Nephron progenitor cell (in vitro differentiated cells): ENCODE measurements around the gene GALNS.

ENCODE experiments used
- DNase-seq: peaks from one replicate; pipeline ENCODE4 v3.0.0; 2021
- H3K27ac Mint-ChIP-seq: 2 replicates; pipeline ENCODE4 v1.8.0; 2021; ENCODE audit warnings: mild to moderate bottlenecking, moderate library complexity, mixed read lengths
- H3K27me3 Mint-ChIP-seq: 2 replicates; pipeline ENCODE4 v1.8.0; 2021; ENCODE audit warnings: mild to moderate bottlenecking, low read depth, mixed read lengths; ENCODE audit not compliant: poor library complexity
- H3K36me3 Mint-ChIP-seq: 2 replicates; pipeline ENCODE4 v1.8.0; 2021; ENCODE audit warnings: low read depth, mixed read lengths
- H3K4me1 Mint-ChIP-seq: 2 replicates; pipeline ENCODE4 v1.8.0; 2021; ENCODE audit warnings: mixed read lengths
- H3K4me3 Mint-ChIP-seq: 2 replicates; pipeline ENCODE4 v1.8.0; 2021; ENCODE audit warnings: mild to moderate bottlenecking, moderate library complexity, mixed read lengths
- H3K9me3 Mint-ChIP-seq: 2 replicates; pipeline ENCODE4 v1.8.0; 2021; ENCODE audit warnings: mild to moderate bottlenecking, moderate library complexity, mixed read lengths
- CTCF ChIP-seq: fragments of 200-600 bp; sonication (generic); IDR thresholded peaks from 2 replicates; pipeline ENCODE4 v1.5.0; 2021; ENCODE audit warnings: antibody characterized with exemption

The GALNS gene

GRCh38 chr16:88857728-88858339 is 1.1 kb upstream of the GALNS start:
- peak; percentile 60 for TF ChIP-seq CTCF
- H3K9me3 Mint-ChIP-seq, result no peaks in the 10 kb centered on the region
- no peaks in the 10 kb centered on the region for H3K27me3 Mint-ChIP-seq
- peak overlapping the region; percentile 97 for H3K27ac Mint-ChIP-seq
- H3K4me3 Mint-ChIP-seq, result peak overlapping the region; percentile 100
- no peaks in the 10 kb centered on the region for H3K36me3 Mint-ChIP-seq
- peak; percentile 75 for DNase-seq
- peaks cover 26% of the 10 kb centered on the region for H3K4me1 Mint-ChIP-seq

DNA sequence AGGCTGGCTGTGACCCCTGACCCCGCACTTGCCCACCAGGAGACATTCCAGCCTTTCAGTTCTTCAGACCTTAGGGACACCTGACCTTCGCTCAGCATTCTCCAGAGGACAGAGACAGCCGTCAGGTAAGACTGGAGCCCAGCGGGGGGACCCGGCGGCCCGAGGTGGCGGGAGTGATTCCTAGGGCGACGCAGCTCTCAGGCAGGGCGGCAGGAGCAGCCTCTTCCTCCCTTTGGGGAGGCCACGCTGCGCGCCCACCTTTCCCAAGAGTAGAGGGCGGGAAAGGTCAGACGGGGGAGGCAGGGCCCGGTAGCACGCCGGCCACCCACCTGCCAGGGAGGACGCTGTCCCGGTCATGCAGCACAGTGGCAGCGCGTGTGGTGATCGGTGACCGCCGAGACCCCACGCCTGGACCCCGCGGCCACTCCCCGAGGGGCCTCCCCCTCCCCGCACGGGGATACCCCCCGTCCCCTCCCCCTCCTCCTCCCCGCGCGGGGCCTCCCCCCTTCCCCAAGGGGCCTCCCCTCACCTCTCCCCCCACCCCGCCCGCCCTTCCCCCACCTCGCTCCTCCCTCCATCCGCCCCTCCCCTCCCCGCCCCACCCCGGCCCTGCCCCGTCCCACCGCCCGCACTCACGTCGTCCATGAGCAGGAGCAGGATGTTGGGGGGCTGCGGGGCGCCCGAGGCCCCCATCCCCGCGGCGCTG is 472 bp downstream of the GALNS start:
- peaks cover 14% of the 10 kb centered on the region for H3K36me3 Mint-ChIP-seq
- H3K27me3 Mint-ChIP-seq, result no peaks in the 10 kb centered on the region
- DNase-seq, result peak; percentile 44
- TF ChIP-seq CTCF, result no peak
- H3K4me3 Mint-ChIP-seq, result peak overlapping the region; percentile 79
- H3K4me1 Mint-ChIP-seq, result peaks cover 26% of the 10 kb centered on the region
- no peaks in the 10 kb centered on the region for H3K9me3 Mint-ChIP-seq
- H3K27ac Mint-ChIP-seq, result no peak overlapping the region

GRCh38 chr16:88855736-88856121 is 1.0 kb downstream of the GALNS start:
- peak overlapping the region; percentile 79 for H3K4me3 Mint-ChIP-seq
- H3K27me3 Mint-ChIP-seq, result no peaks in the 10 kb centered on the region
- DNase-seq, result no peak
- no peaks in the 10 kb centered on the region for H3K9me3 Mint-ChIP-seq
- H3K36me3 Mint-ChIP-seq, result peaks cover 18% of the 10 kb centered on the region
- peaks cover 26% of the 10 kb centered on the region for H3K4me1 Mint-ChIP-seq
- no peak for TF ChIP-seq CTCF
- H3K27ac Mint-ChIP-seq, result no peak overlapping the region

DNA sequence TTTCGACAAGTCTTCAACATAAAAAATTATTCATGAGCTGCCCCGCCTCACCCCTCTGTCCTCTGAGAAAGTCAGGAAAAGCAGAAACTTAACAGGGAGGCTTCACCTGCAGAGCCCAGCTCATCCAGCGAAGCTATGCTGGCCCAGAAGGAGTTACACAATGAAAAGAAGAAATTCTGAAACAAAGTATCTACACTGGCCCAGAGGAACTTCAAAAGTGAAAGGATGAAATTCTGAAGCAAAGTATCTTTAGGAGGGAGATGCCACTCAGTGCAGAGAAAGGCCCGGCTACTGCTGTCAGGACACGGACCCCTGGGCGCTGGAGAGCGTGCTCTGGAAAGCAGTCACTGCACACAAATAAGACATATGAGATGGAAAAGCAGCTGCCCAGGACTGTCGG is 1.6 kb downstream of the GALNS start:
- TF ChIP-seq CTCF, result no peak
- Mint-ChIP-seq H3K4me3 (peak overlapping the region; percentile 79), H3K27ac (no peak overlapping the region), H3K27me3 (no peaks in the 10 kb centered on the region), H3K36me3 (peaks cover 18% of the 10 kb centered on the region), H3K4me1 (peaks cover 26% of the 10 kb centered on the region), H3K9me3 (no peaks in the 10 kb centered on the region)
- no peak for DNase-seq

- H3K27me3 Mint-ChIP-seq, result no peaks in the 10 kb centered on the region
- no peak for TF ChIP-seq CTCF
- H3K9me3 Mint-ChIP-seq, result no peaks in the 10 kb centered on the region
- peak overlapping the region; percentile 79 for H3K4me3 Mint-ChIP-seq
- peaks cover 18% of the 10 kb centered on the region for H3K36me3 Mint-ChIP-seq
- no peak for DNase-seq
- no peak overlapping the region for H3K27ac Mint-ChIP-seq
- H3K4me1 Mint-ChIP-seq, result peaks cover 26% of the 10 kb centered on the region
These were observed 2.2 kb downstream of the GALNS start for GRCh38 chr16:88854306-88855111.
